Prostate gland (tissue), 2 donors: ENCODE data around the gene RGS3. TPM values are rescaled to one million over a fixed set of nuclear protein-coding genes. Genes with fewer than 3 reads are reported as not detected.

Source experiments
- DNase-seq: peaks from one replicate; pipeline ENCODE4 v3.0.0-alpha.2; 2019; ENCODE audit warnings: low spot score
- H3K27ac ChIP-seq, 2 donors: fragments of 200-600 bp; sonication (generic); 2 replicates each; pipeline ENCODE4 v1.5.1; 2017 to 2019
- H3K27me3 ChIP-seq: fragments of 200-600 bp; sonication (generic); replicated peaks from 2 replicates; pipeline ENCODE4 v1.5.1; 2019; ENCODE audit not compliant: insufficient read depth
- H3K36me3 ChIP-seq, 2 donors: fragments of 200-600 bp; sonication (generic); 1 replicate in 1 of 2; 2 replicates in 1 of 2; pipeline versions ENCODE4 v1.5.1 to v1.8.1; 2017 to 2019
- H3K4me1 ChIP-seq: fragments of 200-600 bp; sonication (generic); replicated peaks from 2 replicates; pipeline ENCODE4 v1.5.1; 2019
- H3K4me3 ChIP-seq, 2 donors: fragments of 200-600 bp; sonication (generic); 2 replicates each; pipeline ENCODE4 v1.5.1; 2017 to 2019
- H3K9me3 ChIP-seq: fragments of 200-600 bp; sonication (generic); 2 replicates; pipeline ENCODE4 v1.5.1; 2017
- POLR2A ChIP-seq: fragments of 450-650 bp; IDR thresholded peaks from one replicate; pipeline ENCODE4 v1.6.1; 2016; ENCODE audit warnings: antibody characterized with exemption, mild to moderate bottlenecking
- POLR2AphosphoS5 ChIP-seq: sonication (generic); formaldehyde crosslinking; IDR thresholded peaks from one replicate; pipeline ENCODE4 v1.6.1; 2017; ENCODE audit warnings: antibody characterized with exemption
- WGBS: methylation state at CpG from one replicate; pipeline ENCODE4 v1.1.5; 2018; 5-methylcytosine and 5-hydroxymethylcytosine counted together
- intact Hi-C: fragments of 100-400 bp; cut with DNase I; formaldehyde crosslinking; loops from one replicate; pipeline ENCODE4 v1.14.2; 2022
- total RNA-seq, 2 donors: library from RNA; depleted of rRNA; stranded (reverse); fragments of >200 nt; gene quantifications; one replicate each; pipeline ENCODE4 v1.1.0, GENCODE V29; 2016
- TF ChIP-seq, protein P1 (sequence below), 4 experiments: fragments of 200-600 bp in 2 of 4; fragments of 450-650 bp in 2 of 4; sonication (generic) in 2 of 4; IDR thresholded peaks; 1 replicate in 3 of 4; 2 replicates in 1 of 4; pipeline ENCODE4 v1.5.1; 2016 to 2019; ENCODE audit warnings: antibody characterized with exemption in 4 of 4, mild to moderate bottlenecking in 2 of 4, moderate library complexity in 2 of 4

Gene RGS3
- total RNA-seq, 2 donors from 2014 or later, result 26.5 to 98.9 TPM

DNA sequence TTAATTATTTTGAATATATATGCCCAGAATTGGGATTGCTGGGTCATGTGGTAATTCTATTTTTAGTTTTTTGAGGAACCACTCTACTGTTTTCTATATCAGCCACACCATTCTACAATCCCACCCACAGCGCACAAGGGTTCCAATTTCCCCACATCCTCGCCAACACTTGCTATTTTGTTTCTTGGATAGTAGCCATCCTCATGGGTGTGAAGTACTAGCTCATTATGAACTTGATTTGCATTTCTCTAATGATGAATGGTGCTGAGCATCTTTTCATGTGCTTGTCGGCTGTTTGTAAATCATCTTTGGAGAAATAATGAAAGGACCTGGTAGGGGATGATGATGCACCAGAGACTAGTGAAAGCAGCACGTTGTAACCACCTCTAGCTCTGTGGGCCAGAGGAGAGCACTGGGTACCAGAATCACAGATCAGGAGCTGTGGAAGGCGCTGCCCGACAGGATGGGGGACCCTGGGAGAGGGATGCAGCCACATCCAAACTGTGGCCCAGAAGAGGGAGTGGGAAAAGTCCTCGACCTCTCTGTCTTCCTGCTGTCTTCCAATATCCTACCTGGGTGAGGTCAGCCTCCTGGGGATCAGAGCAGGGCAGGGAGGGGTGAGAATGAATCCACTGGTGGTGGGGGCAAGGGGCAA is 155.4 kb downstream of the RGS3 start:
- H3K9me3 ChIP-seq, result no peaks in the 10 kb centered on the region
- no peak overlapping the region for H3K27ac ChIP-seq
- DNase-seq, result no peak
- no peaks in the 10 kb centered on the region for H3K4me1 ChIP-seq
- H3K27me3 ChIP-seq, result no peaks in the 10 kb centered on the region
- WGBS, result 88% methylated on average over 7 of the region's 7 CpGs
- no peak for TF ChIP-seq POLR2A
- TF ChIP-seq, protein P1, sequence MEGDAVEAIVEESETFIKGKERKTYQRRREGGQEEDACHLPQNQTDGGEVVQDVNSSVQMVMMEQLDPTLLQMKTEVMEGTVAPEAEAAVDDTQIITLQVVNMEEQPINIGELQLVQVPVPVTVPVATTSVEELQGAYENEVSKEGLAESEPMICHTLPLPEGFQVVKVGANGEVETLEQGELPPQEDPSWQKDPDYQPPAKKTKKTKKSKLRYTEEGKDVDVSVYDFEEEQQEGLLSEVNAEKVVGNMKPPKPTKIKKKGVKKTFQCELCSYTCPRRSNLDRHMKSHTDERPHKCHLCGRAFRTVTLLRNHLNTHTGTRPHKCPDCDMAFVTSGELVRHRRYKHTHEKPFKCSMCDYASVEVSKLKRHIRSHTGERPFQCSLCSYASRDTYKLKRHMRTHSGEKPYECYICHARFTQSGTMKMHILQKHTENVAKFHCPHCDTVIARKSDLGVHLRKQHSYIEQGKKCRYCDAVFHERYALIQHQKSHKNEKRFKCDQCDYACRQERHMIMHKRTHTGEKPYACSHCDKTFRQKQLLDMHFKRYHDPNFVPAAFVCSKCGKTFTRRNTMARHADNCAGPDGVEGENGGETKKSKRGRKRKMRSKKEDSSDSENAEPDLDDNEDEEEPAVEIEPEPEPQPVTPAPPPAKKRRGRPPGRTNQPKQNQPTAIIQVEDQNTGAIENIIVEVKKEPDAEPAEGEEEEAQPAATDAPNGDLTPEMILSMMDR (IDR thresholded peaks at IDR 0.05), result no peak
- TF ChIP-seq POLR2AphosphoS5, result no peak
- H3K36me3 ChIP-seq, result no peaks in the 10 kb centered on the region
- intact Hi-C loops, result no loop called here
- no peak overlapping the region for H3K4me3 ChIP-seq

DNA sequence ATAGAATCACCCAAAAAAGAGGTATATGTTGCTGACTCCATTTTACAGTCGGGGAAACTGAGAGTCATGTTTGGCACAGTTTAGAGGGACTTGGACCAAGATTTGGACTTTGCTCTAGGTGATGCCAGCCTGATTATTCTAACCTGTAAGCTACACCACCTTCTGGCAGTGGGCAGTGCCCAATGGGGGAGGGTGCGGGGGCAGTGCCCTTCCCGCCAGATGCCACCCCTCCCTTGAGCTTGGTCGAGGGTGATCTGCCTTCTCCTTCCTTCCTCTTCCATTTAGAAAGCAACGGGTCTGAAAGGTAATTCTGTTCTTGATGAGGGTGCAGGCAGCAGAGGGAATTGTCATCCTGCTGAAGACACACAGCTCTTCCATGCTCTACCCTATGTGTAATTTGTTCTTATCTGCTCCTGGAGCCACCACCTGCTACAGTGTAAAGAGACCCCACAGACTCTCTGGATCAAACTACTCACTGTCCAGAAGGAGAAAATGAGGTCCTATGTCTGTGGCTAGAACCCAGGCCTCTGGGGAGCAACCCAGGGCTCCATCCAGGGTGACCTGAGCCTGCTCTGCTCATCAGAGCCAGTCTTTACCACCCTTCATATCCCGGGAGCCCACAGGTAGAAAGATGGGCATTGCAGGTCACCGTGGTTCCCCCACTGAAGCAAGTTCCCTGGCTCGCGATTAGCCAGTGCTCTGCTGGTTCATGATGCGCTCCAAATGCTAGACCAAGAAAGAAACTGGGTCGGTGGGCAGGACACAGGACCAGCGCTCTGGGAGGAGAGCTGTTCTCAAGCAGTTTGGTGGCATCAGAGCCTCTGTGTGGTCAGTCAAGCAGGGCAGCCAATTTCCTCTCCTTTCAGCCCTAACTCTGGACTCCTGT is 156.2 kb downstream of the RGS3 start:
- no peaks in the 10 kb centered on the region for H3K4me1 ChIP-seq
- no peak for DNase-seq
- peak overlapping the region in 1 of 2 donors; percentile 22 for H3K27ac ChIP-seq
- H3K4me3 ChIP-seq, result no peak overlapping the region
- intact Hi-C loops, result no loop called here
- 81% methylated on average over 12 of the region's 12 CpGs for WGBS
- TF ChIP-seq POLR2AphosphoS5, result no peak
- no peak for TF ChIP-seq POLR2A
- TF ChIP-seq, protein P1 (IDR thresholded peaks at IDR 0.05), result no peak
- H3K27me3 ChIP-seq, result no peaks in the 10 kb centered on the region
- no peaks in the 10 kb centered on the region for H3K36me3 ChIP-seq
- no peaks in the 10 kb centered on the region for H3K9me3 ChIP-seq

GRCh38 chr9:113620377-113621161 is 157.0 kb downstream of the RGS3 start:
- Histone ChIP-seq H3K4me3 (no peak overlapping the region), H3K4me1 (no peaks in the 10 kb centered on the region), H3K27me3 (no peaks in the 10 kb centered on the region), H3K27ac (peak overlapping the region; percentile 38 to 60), H3K9me3 (no peaks in the 10 kb centered on the region), H3K36me3 (no peaks in the 10 kb centered on the region)
- TF ChIP-seq, protein P1 (IDR thresholded peaks at IDR 0.05), result no peak
- TF ChIP-seq POLR2AphosphoS5, result peak; percentile 61
- intact Hi-C loops, result no loop called here
- DNase-seq, result peak; percentile 73
- WGBS, result 25% methylated on average over 15 of the region's 16 CpGs

GRCh38 chr9:113621309-113621791 is 157.8 kb downstream of the RGS3 start:
- Histone ChIP-seq H3K4me1 (no peaks in the 10 kb centered on the region), H3K27me3 (no peaks in the 10 kb centered on the region), H3K4me3 (no peak overlapping the region), H3K27ac (peak overlapping the region; percentile 38 to 60), H3K36me3 (no peaks in the 10 kb centered on the region), H3K9me3 (no peaks in the 10 kb centered on the region)
- intact Hi-C loops, result no loop called here
- TF ChIP-seq POLR2AphosphoS5 (peak; percentile 27), POLR2A (no peak)
- WGBS, result 53% methylated on average over 13 of the region's 14 CpGs
- no peak for DNase-seq

GRCh38 chr9:113621980-113622379 is 158.5 kb downstream of the RGS3 start:
- Histone ChIP-seq H3K36me3 (no peaks in the 10 kb centered on the region), H3K4me3 (no peak overlapping the region), H3K4me1 (no peaks in the 10 kb centered on the region), H3K27ac (no peak overlapping the region), H3K9me3 (no peaks in the 10 kb centered on the region), H3K27me3 (no peaks in the 10 kb centered on the region)
- 57% methylated on average over 2 of the region's 2 CpGs for WGBS
- DNase-seq, result no peak
- TF ChIP-seq POLR2A (no peak), POLR2AphosphoS5 (no peak)
- TF ChIP-seq, protein P1 (IDR thresholded peaks at IDR 0.05), result no peak
- intact Hi-C loops, result no loop called here
